ENCODE measurements around the gene ALCAM.
"Not testable (repeated sequence)": the region's sequence is repeated elsewhere in the genome, so short reads cannot be mapped to it uniquely, and the experiment has no call there.

The ALCAM gene

GRCh38 chr3:105537371-105538080 lies 170.8 kb downstream of the ALCAM start:
- no peak for DNase-seq

GRCh38 chr3:105538483-105538882 lies 171.8 kb downstream of the ALCAM start:
- no peak for DNase-seq

GRCh38 chr3:105539897-105540296 lies 173.2 kb downstream of the ALCAM start:
- DNase-seq, result no peak

GRCh38 chr3:105542282-105543019 lies 175.7 kb downstream of the ALCAM start:
- no peak for DNase-seq

- DNase-seq, result no peak
Observed at GRCh38 chr3:105545051-105545450, 178.3 kb downstream of the ALCAM start.

- DNase-seq, result no peak
Observed at GRCh38 chr3:105553851-105554250, 187.1 kb downstream of the ALCAM start.

GRCh38 chr3:105555206-105555605 lies 188.5 kb downstream of the ALCAM start:
- DNase-seq, result no peak

GRCh38 chr3:105559856-105560255 lies 193.1 kb downstream of the ALCAM start:
- DNase-seq, result no peak

GRCh38 chr3:105561876-105562275 lies 195.2 kb downstream of the ALCAM start:
- DNase-seq, result no peak

GRCh38 chr3:105564546-105565288 lies 198.0 kb downstream of the ALCAM start:
- DNase-seq, result no peak

- no peak for DNase-seq
Observed at GRCh38 chr3:105571005-105571404, 204.3 kb downstream of the ALCAM start.

- no peak for DNase-seq
Observed at GRCh38 chr3:105572501-105572900, 205.8 kb downstream of the ALCAM start.

- no peak for DNase-seq
Observed at GRCh38 chr3:105579439-105579838, 212.7 kb downstream of the ALCAM start.

- no peak for DNase-seq
Observed at GRCh38 chr3:105580296-105580965, 213.7 kb downstream of the ALCAM start.

GRCh38 chr3:105582015-105582414 lies 215.3 kb downstream of the ALCAM start:
- DNase-seq, result no peak

- DNase-seq, result no peak
Observed at GRCh38 chr3:105584003-105584790, 217.5 kb downstream of the ALCAM start.

GRCh38 chr3:105593315-105593714 lies 226.6 kb downstream of the ALCAM start:
- DNase-seq, result no peak

- DNase-seq, result no peak
Observed at GRCh38 chr3:105594219-105594618, 227.5 kb downstream of the ALCAM start.

- no peak for DNase-seq
Observed at GRCh38 chr3:105598042-105598796, 231.5 kb downstream of the ALCAM start.

GRCh38 chr3:105599350-105599749 lies 232.6 kb downstream of the ALCAM start:
- DNase-seq, result no peak

GRCh38 chr3:105601756-105602155 lies 235.0 kb downstream of the ALCAM start:
- DNase-seq, result not testable (repeated sequence)

- not testable (repeated sequence) for DNase-seq
Observed at GRCh38 chr3:105602286-105602685, 235.6 kb downstream of the ALCAM start.
